Bronchial smooth muscle cell (primary cell): ENCODE measurements around the gene CDC123. TPM values are rescaled to one million over a fixed set of nuclear protein-coding genes. Genes with fewer than 3 reads are reported as not detected.

Source experiments
- total RNA-seq: library from RNA; depleted of rRNA; stranded (reverse); fragments of >200 nt; gene quantifications from 2 replicates; pipeline ENCODE4 v1.2.1, GENCODE V29; 2014

Gene CDC123, protein sequence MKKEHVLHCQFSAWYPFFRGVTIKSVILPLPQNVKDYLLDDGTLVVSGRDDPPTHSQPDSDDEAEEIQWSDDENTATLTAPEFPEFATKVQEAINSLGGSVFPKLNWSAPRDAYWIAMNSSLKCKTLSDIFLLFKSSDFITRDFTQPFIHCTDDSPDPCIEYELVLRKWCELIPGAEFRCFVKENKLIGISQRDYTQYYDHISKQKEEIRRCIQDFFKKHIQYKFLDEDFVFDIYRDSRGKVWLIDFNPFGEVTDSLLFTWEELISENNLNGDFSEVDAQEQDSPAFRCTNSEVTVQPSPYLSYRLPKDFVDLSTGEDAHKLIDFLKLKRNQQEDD
- total RNA-seq = 157 and 187 TPM in 2 replicates

DNA sequence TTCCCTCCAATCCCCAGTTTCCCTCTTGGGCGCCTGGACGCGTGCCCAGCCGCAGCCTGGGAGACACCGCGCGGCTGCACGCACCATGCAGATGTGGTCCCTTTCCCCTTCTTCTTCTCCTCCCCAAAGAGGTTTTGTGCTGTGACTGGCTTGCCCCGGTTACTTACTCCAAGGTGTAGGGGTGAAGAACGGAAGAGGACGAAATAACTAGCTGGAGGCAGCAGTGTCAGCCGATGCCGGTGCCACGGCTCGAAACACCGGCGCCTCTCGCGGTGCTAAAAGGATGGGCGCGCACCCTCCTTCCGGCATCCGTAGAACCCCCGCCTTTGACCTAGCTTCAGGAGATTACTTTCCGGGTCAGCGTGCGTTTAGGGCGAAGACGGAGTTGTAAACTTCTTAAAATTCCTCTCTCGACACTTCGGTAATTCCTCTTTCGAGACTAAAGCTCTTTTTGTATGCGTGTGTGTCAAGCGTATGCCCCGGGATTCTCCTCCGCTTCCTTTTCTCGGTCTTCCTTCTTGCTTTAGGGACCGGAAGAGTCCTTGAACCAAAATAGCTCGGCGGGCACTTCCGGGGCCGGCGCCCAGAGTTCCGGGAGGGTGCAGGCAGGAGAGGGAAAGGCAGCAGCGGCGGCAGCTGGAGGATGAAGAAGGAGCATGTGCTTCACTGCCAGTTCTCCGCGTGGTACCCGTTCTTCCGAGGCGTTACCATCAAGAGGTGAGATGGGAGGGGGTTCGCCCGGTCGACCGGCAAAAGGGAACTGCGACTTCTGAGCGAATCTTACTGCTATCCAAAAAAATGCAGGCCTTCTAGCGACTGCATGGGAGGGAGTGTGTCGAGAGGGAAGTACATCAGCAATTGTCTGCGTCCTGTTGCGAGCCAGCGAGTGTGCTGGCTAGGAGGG, at the start of gene CDC123, which contains the start of gene NUDT5:
Gene CDC123 (plus strand): TSS at position 586 of the 904 bp plus-strand sequence. CDS start 58 bp downstream, at position 644.
Gene NUDT5 (minus strand): TSS at position 289 of the 904 bp plus-strand sequence. CDS start 9,600 bp downstream, outside the sequence.

Other genes with a start within 250 kb of the CDC123 start
- 12.3 and 14.2 TPM in 2 replicates for gene UPF2, start 153.4 kb upstream of the CDC123 start, total RNA-seq
- 18.3 and 26.9 TPM in 2 replicates for gene DHTKD1, start 127.2 kb upstream of the CDC123 start, total RNA-seq
- gene SEC61A2, start 66.5 kb upstream of the CDC123 start, total RNA-seq = 5.7 and 6.1 TPM in 2 replicates
- gene NUDT5, start 297 bp upstream of the CDC123 start, total RNA-seq = 49.0 and 56.8 TPM in 2 replicates
- 0.79 and 0.94 TPM in 2 replicates for gene CAMK1D, start 153.4 kb downstream of the CDC123 start, total RNA-seq